ELF-1 (cell line): ENCODE results near the gene GGTLC3.
"Not testable (repeated sequence)": the region's sequence is repeated elsewhere in the genome, so short reads cannot be mapped to it uniquely, and the experiment has no call there.

Experiments
- DNase-seq: peaks from one replicate; pipeline ENCODE4 v3.0.0-alpha.2; 2016; ENCODE audit warnings: low read depth, low spot score

The GGTLC3 gene

GRCh38 chr22:18513454-18513853 lies 4.5 kb downstream of the GGTLC3 start:
- DNase-seq, result not testable (repeated sequence)

DNA sequence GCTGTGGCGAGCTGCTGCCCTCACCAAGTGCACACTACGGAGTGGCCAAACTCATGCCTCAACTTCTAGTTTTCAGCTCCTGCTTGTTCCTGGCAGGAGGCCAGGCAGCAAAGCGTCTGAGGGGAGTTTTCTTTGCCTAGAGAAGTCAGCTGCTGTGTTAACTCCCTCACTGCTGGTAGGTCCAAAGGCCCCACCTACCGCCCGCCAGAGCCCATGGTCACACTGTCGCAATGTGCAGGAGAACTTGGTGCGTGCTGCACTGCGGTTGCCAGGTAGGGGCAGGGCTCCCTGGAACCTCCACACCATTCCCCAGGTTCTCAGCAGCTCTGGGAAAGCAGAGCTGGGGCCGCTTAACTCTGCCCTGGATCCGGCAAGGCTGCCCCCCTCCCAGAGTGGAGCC lies 5.6 kb downstream of the GGTLC3 start:
- DNase-seq, result not testable (repeated sequence)

- DNase-seq, result peak; percentile 17
These were observed 6.6 kb downstream of the GGTLC3 start for GRCh38 chr22:18511327-18511726.

GRCh38 chr22:18496227-18496626 lies 21.7 kb downstream of the GGTLC3 start:
- not testable (repeated sequence) for DNase-seq
